Measurements from ENCODE around the gene PGAP1.

DNA sequence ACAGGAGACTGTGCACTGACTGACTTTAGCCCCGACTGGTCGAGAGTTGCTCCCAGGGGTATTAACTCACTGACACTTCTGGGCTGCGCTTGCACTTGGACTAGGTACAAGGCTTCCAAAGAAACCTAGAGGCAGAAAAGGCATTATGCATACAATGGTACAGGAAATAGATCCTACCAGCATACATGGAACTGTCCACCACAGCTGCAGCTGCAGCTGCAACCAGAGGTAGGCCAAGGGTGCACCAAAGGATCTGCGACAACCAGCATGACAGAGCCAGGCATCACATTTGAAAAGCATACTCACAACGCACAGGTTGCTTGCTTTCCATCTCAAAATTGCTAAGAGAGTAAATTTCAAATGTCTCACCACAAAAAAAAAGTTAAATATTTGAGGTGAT is 22.6 kb upstream of the PGAP1 start:
- TF ChIP-seq POLR2A (IDR thresholded peaks at IDR 0.05) (no peak), EP300 (IDR thresholded peaks at IDR 0.05; ENCODE audit: low read depth) (no peak), POLR2AphosphoS5 (IDR thresholded peaks at IDR 0.05) (no peak)
- TF ChIP-seq, protein P1, sequence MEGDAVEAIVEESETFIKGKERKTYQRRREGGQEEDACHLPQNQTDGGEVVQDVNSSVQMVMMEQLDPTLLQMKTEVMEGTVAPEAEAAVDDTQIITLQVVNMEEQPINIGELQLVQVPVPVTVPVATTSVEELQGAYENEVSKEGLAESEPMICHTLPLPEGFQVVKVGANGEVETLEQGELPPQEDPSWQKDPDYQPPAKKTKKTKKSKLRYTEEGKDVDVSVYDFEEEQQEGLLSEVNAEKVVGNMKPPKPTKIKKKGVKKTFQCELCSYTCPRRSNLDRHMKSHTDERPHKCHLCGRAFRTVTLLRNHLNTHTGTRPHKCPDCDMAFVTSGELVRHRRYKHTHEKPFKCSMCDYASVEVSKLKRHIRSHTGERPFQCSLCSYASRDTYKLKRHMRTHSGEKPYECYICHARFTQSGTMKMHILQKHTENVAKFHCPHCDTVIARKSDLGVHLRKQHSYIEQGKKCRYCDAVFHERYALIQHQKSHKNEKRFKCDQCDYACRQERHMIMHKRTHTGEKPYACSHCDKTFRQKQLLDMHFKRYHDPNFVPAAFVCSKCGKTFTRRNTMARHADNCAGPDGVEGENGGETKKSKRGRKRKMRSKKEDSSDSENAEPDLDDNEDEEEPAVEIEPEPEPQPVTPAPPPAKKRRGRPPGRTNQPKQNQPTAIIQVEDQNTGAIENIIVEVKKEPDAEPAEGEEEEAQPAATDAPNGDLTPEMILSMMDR (IDR thresholded peaks at IDR 0.05), result no peak
